Occipital lobe (tissue), 2 donors: Measurements from ENCODE around the gene CAV3. TPM values are rescaled to one million over a fixed set of nuclear protein-coding genes. Genes with fewer than 3 reads are reported as not detected.

Source experiments
- DNase-seq: peaks from one replicate; lab custom pipeline; 2025; lab: John Stamatoyannopoulos, UW
- total RNA-seq: library from RNA; depleted of rRNA; stranded (reverse); fragments of >200 nt; gene quantifications from one replicate; pipeline ENCODE4 v1.2.3, GENCODE V29; 2014

CAV3 gene
- total RNA-seq, 1 donor from 2014 or later, result not detected

GRCh38 chr3:8761866-8762265 is 28.3 kb downstream of the CAV3 start:
- DNase-seq, result no peak

GRCh38 chr3:8762607-8763377 is 29.2 kb downstream of the CAV3 start:
- DNase-seq, result no peak

GRCh38 chr3:8764528-8764927 is 30.9 kb downstream of the CAV3 start:
- DNase-seq, result no peak

- no peak for DNase-seq
Measured at GRCh38 chr3:8765528-8765927, 31.9 kb downstream of the CAV3 start.

GRCh38 chr3:8766148-8766547 is 32.5 kb downstream of the CAV3 start:
- no peak for DNase-seq

- DNase-seq, result no peak
Measured at GRCh38 chr3:8767256-8767666, 33.7 kb downstream of the CAV3 start.

GRCh38 chr3:8767667-8768363 is 34.2 kb downstream of the CAV3 start:
- DNase-seq, result no peak

- DNase-seq, result no peak
Measured at GRCh38 chr3:8768364-8769087, 34.9 kb downstream of the CAV3 start.

- peak; percentile 54 for DNase-seq
Measured at GRCh38 chr3:8769088-8769822, 35.7 kb downstream of the CAV3 start, which contains the start of gene OXTR. TSS of gene OXTR (minus strand) at chr3:8769613. CDS start at chr3:8768187, 1,426 bp downstream.

- DNase-seq, result no peak
Measured at GRCh38 chr3:8773941-8774542, 40.4 kb downstream of the CAV3 start.

GRCh38 chr3:8775181-8775580 is 41.6 kb downstream of the CAV3 start:
- no peak for DNase-seq

GRCh38 chr3:8775602-8776001 is 42.0 kb downstream of the CAV3 start:
- no peak for DNase-seq

- no peak for DNase-seq
Measured at GRCh38 chr3:8776406-8776805, 42.8 kb downstream of the CAV3 start.

GRCh38 chr3:8777201-8777977 is 43.8 kb downstream of the CAV3 start:
- DNase-seq, result no peak

- no peak for DNase-seq
Measured at GRCh38 chr3:8777978-8778267, 44.3 kb downstream of the CAV3 start.

- no peak for DNase-seq
Measured at GRCh38 chr3:8778475-8778874, 44.9 kb downstream of the CAV3 start.

GRCh38 chr3:8780279-8780678 is 46.7 kb downstream of the CAV3 start:
- DNase-seq, result no peak

- no peak for DNase-seq
Measured at GRCh38 chr3:8784676-8785435, 51.3 kb downstream of the CAV3 start.

GRCh38 chr3:8790529-8790928 is 56.9 kb downstream of the CAV3 start:
- no peak for DNase-seq

- DNase-seq, result no peak
Measured at GRCh38 chr3:8793242-8793641, 59.6 kb downstream of the CAV3 start.
